HEK293T (cell line): ENCODE results near the gene MRPL34.
A peak's percentile ranks its signal among the peaks of the same experiment; 100 is the strongest.

Source experiments
- CTCF ChIA-PET: fragments of 350-600 bp; formaldehyde crosslinking; extraction: SDS; loops from one replicate; lab custom pipeline; 2021; ENCODE audit warnings: antibody characterized with exemption, inconsistent platforms; lab: Yijun Ruan, JAX
- POLR2A ChIA-PET: fragments of 350-600 bp; formaldehyde crosslinking; extraction: SDS; loops from one replicate; lab custom pipeline; 2020; ENCODE audit warnings: antibody characterized with exemption, inconsistent platforms; lab: Yijun Ruan, JAX
- DNase-seq: peaks from one replicate; pipeline ENCODE4 v3.0.0; 2012; ENCODE audit warnings: mixed read lengths; ENCODE audit errors: extremely low spot score
- ARNT ChIP-seq: fragments of 450-650 bp; IDR thresholded peaks from 2 replicates; pipeline ENCODE4 v1.6.1; 2017; ENCODE audit warnings: mild to moderate bottlenecking
- BHLHE40 ChIP-seq: fragments of 450-650 bp; IDR thresholded peaks from 2 replicates; pipeline ENCODE4 v1.6.1; 2016; ENCODE audit warnings: mild to moderate bottlenecking, moderate library complexity, borderline replicate concordance
- CTBP1 ChIP-seq: fragments of 450-650 bp; IDR thresholded peaks from 2 replicates; pipeline ENCODE4 v1.6.1; 2016; ENCODE audit warnings: borderline replicate concordance
- ELF4 ChIP-seq: fragments of 450-650 bp; IDR thresholded peaks from 2 replicates; pipeline ENCODE4 v1.6.1; 2017; ENCODE audit warnings: antibody characterized with exemption
- FOXA1 ChIP-seq: fragments of 450-650 bp; IDR thresholded peaks from 2 replicates; pipeline ENCODE4 v1.6.1; 2016; ENCODE audit warnings: mild to moderate bottlenecking
- FOXK2 ChIP-seq: fragments of 450-650 bp; IDR thresholded peaks from 2 replicates; pipeline ENCODE4 v1.6.1; 2016; ENCODE audit warnings: mild to moderate bottlenecking
- FOXM1 ChIP-seq: fragments of 450-650 bp; IDR thresholded peaks from 2 replicates; pipeline ENCODE4 v1.6.1; 2017; ENCODE audit warnings: mild to moderate bottlenecking, borderline replicate concordance
- HDGF ChIP-seq: fragments of 450-650 bp; IDR thresholded peaks from 2 replicates; pipeline ENCODE4 v1.6.1; 2017; ENCODE audit warnings: antibody characterized with exemption, borderline replicate concordance
- L3MBTL2 ChIP-seq: fragments of 450-650 bp; conservative IDR thresholded peaks from 2 replicates; pipeline ENCODE4 v1.6.1; 2016; ENCODE audit warnings: mild to moderate bottlenecking
- LEF1 ChIP-seq: fragments of 450-650 bp; IDR thresholded peaks from 2 replicates; pipeline ENCODE4 v1.6.1; 2017; ENCODE audit warnings: mild to moderate bottlenecking, borderline replicate concordance
- NFRKB ChIP-seq: fragments of 450-650 bp; IDR thresholded peaks from 2 replicates; pipeline ENCODE4 v1.6.1; 2016; ENCODE audit warnings: mild to moderate bottlenecking, moderate library complexity
- SP1 ChIP-seq: fragments of 450-650 bp; IDR thresholded peaks from 2 replicates; pipeline ENCODE4 v1.6.1; 2017
- SUZ12 ChIP-seq: fragments of 450-650 bp; IDR thresholded peaks from 2 replicates; pipeline ENCODE4 v1.6.1; 2016; ENCODE audit warnings: mild to moderate bottlenecking
- TARDBP ChIP-seq: fragments of 450-650 bp; IDR thresholded peaks from 2 replicates; pipeline ENCODE4 v1.6.1; 2016
- ZNF384 ChIP-seq: fragments of 450-650 bp; IDR thresholded peaks from 2 replicates; pipeline ENCODE4 v1.6.1; 2016
- TF ChIP-seq, protein P1 (sequence below): fragments of 450-650 bp; IDR thresholded peaks from 2 replicates; pipeline ENCODE4 v1.6.1; 2016

Gene MRPL34

DNA sequence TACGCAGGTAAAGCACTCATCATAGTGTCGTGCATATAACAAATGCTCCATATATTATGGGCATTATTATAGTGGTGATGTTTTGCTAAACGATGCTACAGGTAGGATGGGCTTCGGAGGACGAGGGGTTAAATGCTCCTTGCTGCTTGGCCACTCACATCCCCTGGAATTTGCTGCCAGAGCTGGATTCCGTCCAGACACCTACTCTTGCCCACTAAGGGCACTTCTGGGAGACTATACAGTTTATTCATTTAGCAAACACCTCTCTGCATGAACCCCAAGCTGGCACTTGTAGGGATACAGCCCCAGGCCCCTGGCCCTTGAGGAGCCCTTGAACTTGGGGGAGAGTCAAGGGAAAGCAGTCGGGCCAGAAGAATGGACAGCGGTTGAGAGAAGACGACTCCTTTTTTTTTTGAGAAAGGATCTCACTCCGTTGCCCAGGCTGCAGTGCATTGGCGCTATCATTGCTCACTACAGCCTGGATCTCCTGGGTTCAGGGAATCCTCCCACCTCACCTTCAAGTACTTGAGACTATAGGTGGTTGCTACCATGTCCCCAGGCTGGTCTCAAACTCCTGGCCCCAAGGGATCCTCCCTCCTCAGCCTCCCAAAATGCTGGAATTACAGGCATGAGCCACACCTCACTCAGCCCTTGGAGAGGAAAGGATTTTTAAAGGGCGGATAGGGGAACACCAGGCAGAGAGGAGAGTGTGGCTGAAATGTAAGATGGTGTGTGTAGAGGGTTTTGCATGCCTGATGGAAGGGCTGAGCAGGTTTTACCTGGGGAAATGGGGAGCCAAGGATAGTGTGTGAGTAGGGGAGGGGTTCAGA lies 1.1 kb upstream of the MRPL34 start:
- no peak for DNase-seq
- TF ChIP-seq SP1 (no peak), L3MBTL2 (no peak), SUZ12 (no peak), HDGF (no peak), LEF1 (no peak), CTBP1 (no peak), ARNT (no peak), TARDBP (no peak), FOXA1 (no peak), ELF4 (no peak), BHLHE40 (no peak), FOXM1 (no peak), NFRKB (no peak), ZNF384 (no peak), FOXK2 (no peak)
- TF ChIP-seq, protein P1, sequence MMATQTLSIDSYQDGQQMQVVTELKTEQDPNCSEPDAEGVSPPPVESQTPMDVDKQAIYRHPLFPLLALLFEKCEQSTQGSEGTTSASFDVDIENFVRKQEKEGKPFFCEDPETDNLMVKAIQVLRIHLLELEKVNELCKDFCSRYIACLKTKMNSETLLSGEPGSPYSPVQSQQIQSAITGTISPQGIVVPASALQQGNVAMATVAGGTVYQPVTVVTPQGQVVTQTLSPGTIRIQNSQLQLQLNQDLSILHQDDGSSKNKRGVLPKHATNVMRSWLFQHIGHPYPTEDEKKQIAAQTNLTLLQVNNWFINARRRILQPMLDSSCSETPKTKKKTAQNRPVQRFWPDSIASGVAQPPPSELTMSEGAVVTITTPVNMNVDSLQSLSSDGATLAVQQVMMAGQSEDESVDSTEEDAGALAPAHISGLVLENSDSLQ, result no peak
- ChIA-PET CTCF (interaction anchor here (0.6 to 1.9 kb wide), 9 partner anchors 12 to 226 kb away, joined by 3 to 11 read pairs (median 4); partner anchors contain the start of gene BABAM1), POLR2A (interaction anchor here (0.6 to 6.2 kb wide), 10 partner anchors 10 to 230 kb away, joined by 3 to 107 read pairs (median 3); partner anchors contain the start of genes ANO8, BABAM1, GTPBP3 and MVB12A)

DNA sequence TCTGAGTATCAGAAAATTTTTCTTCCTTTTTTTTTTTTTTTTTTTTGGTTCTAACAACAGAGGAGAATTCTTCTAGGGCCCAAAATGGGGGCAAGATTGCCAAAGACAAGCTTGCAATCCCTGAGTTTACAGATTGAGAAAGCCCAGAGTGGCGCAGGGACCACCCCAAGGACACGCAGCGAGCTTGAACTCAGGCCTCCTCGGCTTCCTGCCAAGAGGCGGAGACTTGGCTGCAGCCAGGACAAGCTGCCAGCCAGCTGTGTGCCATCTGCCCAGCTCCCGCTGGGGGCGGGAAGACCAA lies 506 bp upstream of the MRPL34 start:
- no peak for TF ChIP-seq L3MBTL2
- no peak for TF ChIP-seq SP1
- TF ChIP-seq, protein P1, result no peak
- no peak for TF ChIP-seq FOXA1
- no peak for TF ChIP-seq ELF4
- TF ChIP-seq ARNT, result no peak
- TF ChIP-seq NFRKB, result no peak
- TF ChIP-seq BHLHE40, result no peak
- ChIA-PET CTCF (interaction anchor here (0.6 to 1.8 kb wide), 6 partner anchors 12 to 227 kb away, joined by 3 to 11 read pairs (median 4); partner anchors contain the start of gene BABAM1), POLR2A (interaction anchor here (0.6 to 6.2 kb wide), 9 partner anchors 11 to 231 kb away, joined by 3 to 107 read pairs (median 3); partner anchors contain the start of genes ANO8, BABAM1, GTPBP3 and MVB12A)
- DNase-seq, result no peak

DNA sequence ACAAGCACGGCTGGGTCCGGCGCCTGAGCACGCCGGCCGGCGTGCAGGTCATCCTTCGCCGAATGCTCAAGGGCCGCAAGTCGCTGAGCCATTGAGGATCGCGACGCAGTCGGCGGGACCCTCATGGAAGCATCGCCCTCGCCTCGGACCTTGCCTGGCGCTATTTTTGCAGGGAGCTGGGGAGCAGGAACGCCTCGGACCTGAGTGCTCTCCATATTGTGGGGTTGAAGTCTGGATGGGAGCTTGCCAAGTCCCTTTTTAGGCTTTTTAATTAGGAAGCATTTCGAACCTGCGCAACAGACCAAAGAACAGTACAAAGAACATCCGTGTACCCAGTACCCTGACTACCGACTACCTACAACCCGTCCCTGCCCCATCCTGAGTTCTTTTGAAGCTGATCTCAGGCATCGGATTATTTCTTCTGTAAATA lies 628 bp downstream of the MRPL34 start:
- DNase-seq, result no peak
- POLR2A ChIA-PET, result interaction anchor here (0.7 to 6.2 kb wide), 4 partner anchors 11 to 101 kb away, joined by 3 to 107 read pairs (median 3); partner anchors contain the start of genes ANO8, GTPBP3 and USE1
- CTCF ChIA-PET, result interaction anchor here (0.6 to 0.9 kb wide), 2 partner anchors 13 to 104 kb away, joined by 3 to 10 read pairs; no protein-coding TSS in a partner anchor
- TF ChIP-seq L3MBTL2, result 0 out of 2 replicates have a peak, but pooled peaks have one; percentile 2
- TF ChIP-seq HDGF, result no peak

DNA sequence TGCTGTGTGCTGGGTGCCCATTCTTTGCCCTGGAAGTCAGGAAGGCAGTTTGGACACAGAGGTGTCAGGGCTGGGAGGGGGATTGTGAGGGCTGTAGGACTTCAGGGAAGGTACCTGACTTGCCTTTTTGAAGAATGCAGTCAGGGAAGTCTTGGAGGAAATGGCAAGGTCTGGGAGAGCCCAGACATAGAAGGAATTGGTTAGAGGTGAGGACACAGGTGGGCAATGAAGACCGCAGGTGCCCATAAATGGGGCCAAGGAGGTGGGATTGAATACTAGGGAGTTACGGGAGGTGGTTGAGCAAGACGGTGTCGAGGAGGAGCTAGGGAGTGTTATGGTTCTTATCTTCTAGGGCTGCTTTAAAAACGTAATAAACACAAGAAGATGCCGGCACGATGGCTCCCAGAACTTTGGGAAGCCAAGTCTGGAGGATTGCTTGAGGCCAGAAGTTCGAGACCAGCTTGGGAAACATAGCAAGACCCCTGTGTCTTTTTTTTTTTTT lies 2.3 kb downstream of the MRPL34 start:
- TF ChIP-seq ELF4 (no peak), TARDBP (no peak), FOXK2 (no peak), NFRKB (no peak)
- ChIA-PET POLR2A (interaction anchor here (1.0 to 6.2 kb wide), 3 partner anchors 15 to 92 kb away, joined by 3 to 107 read pairs (median 14); partner anchors contain the start of genes ANO8, GTPBP3 and USE1), CTCF (interaction anchor here (0.8 kb wide), 1 partner anchor 28 kb away, joined by 3 read pairs; no protein-coding TSS in a partner anchor)
- no peak for DNase-seq

DNA sequence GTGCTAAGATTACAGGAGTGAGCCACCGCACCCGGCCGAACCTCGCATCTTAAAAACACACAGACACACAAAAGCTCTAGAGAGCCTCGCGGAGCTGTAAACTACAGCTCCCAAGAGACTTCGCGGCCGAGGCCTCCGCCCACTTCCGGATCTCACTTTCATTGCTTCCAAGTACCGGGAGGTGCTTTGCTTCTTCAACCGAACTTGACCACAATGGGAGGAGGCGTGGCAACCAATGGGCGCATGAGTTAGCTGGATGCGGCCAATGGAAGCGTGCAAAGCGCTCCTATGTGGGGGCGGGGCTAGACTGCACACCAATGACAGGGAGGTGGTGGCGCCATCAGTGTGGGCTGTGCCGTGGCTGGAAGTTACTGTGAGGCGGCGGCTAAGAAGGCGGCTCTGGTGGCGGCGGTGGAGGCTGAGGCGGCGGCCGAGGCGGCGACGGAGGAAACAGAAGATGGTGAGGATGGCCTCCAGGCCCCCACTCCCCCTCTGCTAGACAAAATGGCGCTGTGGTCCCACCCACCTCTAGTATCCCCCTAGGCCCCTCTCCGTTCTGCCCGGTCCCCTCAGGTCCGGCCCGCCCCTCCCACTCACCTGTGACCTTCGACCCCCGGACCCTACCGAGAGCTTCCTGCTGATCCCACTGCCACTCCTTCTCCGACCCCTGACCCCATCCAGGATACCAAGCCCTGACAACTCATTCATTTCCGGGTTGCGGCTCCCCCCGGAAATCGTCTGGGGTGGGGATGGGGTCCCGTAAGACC lies 3.7 kb downstream of the MRPL34 start, which contains the start of gene DDA1:
Gene DDA1 (plus strand): TSS at position 366 of the 767 bp plus-strand sequence. CDS start 92 bp downstream, at position 458.
- POLR2A ChIA-PET, result interaction anchor here (0.7 to 6.2 kb wide), 17 partner anchors 8 to 110 kb away, joined by 3 to 107 read pairs (median 4); partner anchors contain the start of genes ANO8, BABAM1, GTPBP3 and MVB12A
- TF ChIP-seq ELF4 (peak; percentile 70), SUZ12 (no peak)
- CTCF ChIA-PET, result no interaction called here
- peak; percentile 93 for DNase-seq

DNA sequence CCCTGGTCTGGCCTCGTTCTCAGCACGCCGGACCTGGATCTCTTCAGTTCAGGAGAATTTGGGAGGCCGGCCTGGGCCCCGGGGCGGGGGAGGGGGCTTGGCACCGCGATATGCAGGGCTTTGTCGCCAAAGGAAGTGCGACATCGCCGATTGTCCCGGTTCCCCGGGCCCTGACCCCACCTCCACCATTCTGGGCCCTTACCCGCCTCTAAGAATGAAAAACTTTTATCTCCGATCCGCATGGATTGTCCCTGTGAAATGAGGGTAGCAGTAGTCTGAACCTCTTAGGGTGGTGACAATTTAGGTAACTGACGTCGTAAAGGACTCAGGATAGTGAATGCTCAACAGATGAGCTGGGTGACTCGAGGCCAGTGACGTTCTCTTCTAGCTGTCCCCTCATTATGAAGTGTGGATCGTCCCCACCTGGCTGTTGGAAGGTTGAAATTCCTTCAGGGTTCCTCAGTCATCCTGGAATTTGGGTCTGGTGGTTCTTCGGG lies 4.3 kb downstream of the MRPL34 start:
- TF ChIP-seq HDGF (no peak), LEF1 (no peak), FOXM1 (no peak), TARDBP (no peak)
- ChIA-PET POLR2A (interaction anchor here (0.9 to 6.2 kb wide), 6 partner anchors 8 to 43 kb away, joined by 3 to 107 read pairs (median 6); partner anchors contain the start of genes ANO8, BABAM1 and GTPBP3), CTCF (no interaction called here)
- no peak for DNase-seq
